ENCODE measurements around the gene OR1K1.
"Not testable (repeated sequence)": the region's sequence is repeated elsewhere in the genome, so short reads cannot be mapped to it uniquely, and the experiment has no call there.

The OR1K1 gene

DNA sequence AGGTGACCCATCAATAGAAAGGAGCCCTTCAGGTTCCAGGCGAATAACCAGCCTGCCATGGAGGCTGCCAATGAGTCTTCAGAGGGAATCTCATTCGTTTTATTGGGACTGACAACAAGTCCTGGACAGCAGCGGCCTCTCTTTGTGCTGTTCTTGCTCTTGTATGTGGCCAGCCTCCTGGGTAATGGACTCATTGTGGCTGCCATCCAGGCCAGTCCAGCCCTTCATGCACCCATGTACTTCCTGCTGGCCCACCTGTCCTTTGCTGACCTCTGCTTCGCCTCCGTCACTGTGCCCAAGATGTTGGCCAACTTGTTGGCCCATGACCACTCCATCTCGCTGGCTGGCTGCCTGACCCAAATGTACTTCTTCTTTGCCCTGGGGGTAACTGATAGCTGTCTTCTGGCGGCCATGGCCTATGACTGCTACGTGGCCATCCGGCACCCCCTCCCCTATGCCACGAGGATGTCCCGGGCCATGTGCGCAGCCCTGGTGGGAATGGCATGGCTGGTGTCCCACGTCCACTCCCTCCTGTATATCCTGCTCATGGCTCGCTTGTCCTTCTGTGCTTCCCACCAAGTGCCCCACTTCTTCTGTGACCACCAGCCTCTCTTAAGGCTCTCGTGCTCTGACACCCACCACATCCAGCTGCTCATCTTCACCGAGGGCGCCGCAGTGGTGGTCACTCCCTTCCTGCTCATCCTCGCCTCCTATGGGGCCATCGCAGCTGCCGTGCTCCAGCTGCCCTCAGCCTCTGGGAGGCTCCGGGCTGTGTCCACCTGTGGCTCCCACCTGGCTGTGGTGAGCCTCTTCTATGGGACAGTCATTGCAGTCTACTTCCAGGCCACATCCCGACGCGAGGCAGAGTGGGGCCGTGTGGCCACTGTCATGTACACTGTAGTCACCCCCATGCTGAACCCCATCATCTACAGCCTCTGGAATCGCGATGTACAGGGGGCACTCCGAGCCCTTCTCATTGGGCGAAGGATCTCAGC, at the start of gene OR1K1:
Gene OR1K1, plus strand, starts transcription at position 58 of the 995 bp plus-strand sequence. Its CDS starts 0 bp downstream, at position 58.
- no peak for DNase-seq (ENCODE audit: insufficient read length, low spot score)
- FAIRE-seq = no peak

- no peak for FAIRE-seq
- DNase-seq (ENCODE audit: insufficient read length, low spot score) = no peak
Observed at GRCh38 chr9:122754825-122755224, 45.1 kb upstream of the OR1K1 start.

GRCh38 chr9:122767817-122768216, 32.1 kb upstream of the OR1K1 start:
- no peak for FAIRE-seq
- no peak for DNase-seq (ENCODE audit: insufficient read length, low spot score)

DNA sequence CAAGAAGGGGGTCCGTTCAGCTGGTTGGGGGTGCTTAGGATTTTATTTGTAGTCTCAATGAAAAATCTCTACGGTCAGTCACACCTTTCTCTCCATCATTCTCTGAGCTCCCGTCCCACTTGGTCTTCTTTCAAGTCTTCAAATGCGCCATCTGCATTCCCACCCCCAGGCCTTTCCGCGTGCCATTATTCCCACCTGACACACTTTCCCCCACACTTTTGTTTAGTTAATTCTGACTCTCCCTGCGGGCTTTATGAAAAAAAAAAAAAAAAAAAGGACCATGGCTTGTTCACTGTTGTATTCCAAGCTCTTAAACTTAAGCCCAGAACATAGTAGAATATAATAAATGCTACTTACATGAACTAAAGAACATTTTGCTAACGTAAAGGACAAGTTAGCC, 22.9 kb upstream of the OR1K1 start:
- FAIRE-seq (no peak), DNase-seq (ENCODE audit: insufficient read length, low spot score) (no peak)

DNA sequence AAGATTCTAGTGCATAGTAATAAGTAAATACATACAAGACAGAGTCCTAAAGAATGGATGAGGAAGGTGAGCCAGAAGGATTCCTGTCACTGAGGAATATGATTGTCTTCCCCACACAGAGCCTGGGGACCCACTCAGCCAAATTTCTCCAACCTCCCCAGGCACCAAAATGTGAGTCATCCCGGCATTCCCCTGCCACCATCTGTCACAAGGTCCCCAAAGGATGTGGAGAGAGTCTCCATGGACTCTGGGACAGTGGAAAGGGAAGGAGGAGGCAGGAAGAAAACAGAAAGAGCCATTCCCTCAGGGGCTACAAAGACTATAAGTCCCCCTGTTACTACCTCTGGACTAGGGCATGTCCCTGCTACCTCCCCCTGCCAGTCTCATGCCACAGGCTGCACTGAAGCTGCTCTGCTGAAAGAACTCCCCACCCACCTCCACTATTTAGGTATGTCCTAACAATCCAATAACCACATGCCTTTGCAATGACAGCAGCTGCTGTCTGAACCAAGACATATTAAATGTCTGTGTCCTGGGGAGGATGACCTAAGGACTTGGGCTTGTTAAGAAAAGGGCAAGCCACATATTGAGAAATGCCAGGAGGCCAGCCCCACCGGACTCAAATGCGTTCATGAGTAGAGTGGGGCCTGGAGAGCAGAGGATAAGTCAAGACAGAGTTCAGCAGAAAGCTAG, 21.8 kb upstream of the OR1K1 start:
- DNase-seq (ENCODE audit: insufficient read length, low spot score) (peak; percentile 59), FAIRE-seq (peak; percentile 40)

GRCh38 chr9:122779181-122779580, 20.7 kb upstream of the OR1K1 start:
- DNase-seq (ENCODE audit: insufficient read length, low spot score) (no peak), FAIRE-seq (no peak)

DNA sequence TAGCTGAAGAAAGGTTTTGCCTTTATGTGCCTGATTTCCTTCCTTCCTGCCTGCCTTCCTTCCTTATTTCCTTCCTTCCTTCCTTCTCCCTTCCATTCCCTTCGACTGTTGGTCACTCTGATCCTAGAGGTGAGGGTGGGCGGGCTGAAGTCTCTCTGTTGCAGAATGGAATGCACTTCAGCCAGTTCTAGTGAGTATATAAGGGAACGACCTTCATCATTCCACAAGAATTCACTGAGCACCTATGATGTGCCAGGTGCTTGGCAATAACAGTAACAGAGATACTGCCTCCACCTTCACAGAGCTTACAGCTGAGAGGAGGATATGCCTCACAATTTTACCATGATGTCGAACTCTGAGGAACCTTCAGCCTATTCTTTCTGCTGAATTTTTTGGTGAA, 19.9 kb upstream of the OR1K1 start:
- DNase-seq (ENCODE audit: insufficient read length, low spot score) = no peak
- FAIRE-seq = no peak

GRCh38 chr9:122781671-122782070, 18.3 kb upstream of the OR1K1 start:
- FAIRE-seq = no peak

GRCh38 chr9:122785269-122785668, 14.7 kb upstream of the OR1K1 start:
- DNase-seq (ENCODE audit: insufficient read length, low spot score) (no peak), FAIRE-seq (no peak)

More at GRCh38 chr9:122781671-122782070, 18.3 kb upstream of the OR1K1 start:
- no peak for DNase-seq (ENCODE audit: insufficient read length, low spot score)

DNA sequence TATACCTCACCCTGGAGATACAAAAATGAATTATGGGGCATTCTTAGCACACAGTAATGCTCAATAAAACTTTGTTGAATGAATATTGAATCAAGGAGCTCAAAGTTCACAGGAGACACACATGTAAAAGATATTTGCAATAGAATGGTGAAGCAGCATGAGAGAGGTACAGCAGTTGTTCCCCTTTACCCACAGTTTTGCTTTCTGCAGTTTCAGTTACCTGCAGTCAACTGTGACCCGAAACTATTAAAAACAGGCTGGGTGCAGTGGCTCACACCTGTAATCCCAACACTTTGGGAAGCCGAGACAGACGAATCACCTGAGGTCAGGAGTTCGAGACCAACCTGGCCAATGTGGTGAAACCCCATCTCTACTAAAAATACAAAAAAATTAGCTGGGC, 13.6 kb upstream of the OR1K1 start:
- no peak for DNase-seq (ENCODE audit: insufficient read length, low spot score)

DNA sequence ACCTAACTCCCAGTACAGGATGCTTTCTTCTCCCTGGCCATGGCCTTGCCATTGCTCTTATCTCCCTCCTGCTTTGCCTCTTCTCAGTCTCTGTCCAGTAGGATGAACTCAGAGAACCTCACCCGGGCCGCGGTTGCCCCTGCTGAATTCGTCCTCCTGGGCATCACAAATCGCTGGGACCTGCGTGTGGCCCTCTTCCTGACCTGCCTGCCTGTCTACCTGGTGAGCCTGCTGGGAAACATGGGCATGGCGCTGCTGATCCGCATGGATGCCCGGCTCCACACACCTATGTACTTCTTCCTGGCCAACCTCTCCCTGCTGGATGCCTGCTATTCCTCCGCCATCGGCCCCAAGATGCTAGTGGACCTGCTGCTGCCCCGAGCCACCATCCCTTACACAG, 11.1 kb upstream of the OR1K1 start, which contains the start of gene OR5C1:
Gene OR5C1, plus strand, starts transcription at position 103 of the 400 bp plus-strand sequence. Its CDS starts 0 bp downstream, at position 103.
- FAIRE-seq (no peak), DNase-seq (ENCODE audit: insufficient read length, low spot score) (no peak)

More for the DNA sequence above, 13.6 kb upstream of the OR1K1 start:
- FAIRE-seq = no peak

GRCh38 chr9:122789256-122790046, 10.5 kb upstream of the OR1K1 start:
- no peak for FAIRE-seq
- DNase-seq (ENCODE audit: insufficient read length, low spot score) = no peak

DNA sequence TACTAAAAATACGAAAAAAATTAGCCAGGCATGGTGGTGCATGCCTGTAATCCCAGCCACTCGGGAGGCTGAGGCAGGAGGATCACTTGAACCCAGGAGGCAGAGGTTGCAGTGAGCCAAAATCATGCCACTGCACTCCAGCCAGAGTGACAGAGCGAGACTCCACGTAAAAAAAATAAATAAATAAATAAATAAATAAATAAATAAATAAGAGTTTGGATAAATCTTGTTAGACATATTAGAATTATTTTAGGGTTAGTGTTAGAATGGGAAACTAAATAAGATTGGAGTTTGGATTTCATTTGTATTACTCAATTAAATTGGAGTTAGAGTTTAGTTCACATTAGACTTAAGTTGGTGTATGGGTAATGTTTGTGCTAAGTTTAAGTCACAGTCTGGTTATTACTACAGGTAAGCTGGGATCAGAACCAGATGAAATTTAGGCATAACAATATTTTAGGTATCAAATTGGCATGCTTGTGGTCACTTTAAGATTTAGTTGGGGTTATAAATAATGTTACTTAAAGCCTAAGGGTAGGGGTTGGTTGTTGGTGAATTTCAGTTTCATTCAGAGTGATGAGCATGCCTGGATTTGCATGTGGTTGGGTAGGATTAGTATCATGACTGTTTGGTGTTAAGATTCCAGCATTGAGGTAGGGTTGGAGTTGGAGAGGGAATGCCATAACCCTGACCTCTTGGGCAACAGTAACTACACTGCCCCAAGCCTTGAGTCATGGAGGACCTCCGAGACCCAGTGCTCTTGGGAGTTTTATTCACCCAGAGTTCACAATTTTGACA, 7.9 kb upstream of the OR1K1 start:
- no peak for DNase-seq (ENCODE audit: insufficient read length, low spot score)
- FAIRE-seq = no peak

DNA sequence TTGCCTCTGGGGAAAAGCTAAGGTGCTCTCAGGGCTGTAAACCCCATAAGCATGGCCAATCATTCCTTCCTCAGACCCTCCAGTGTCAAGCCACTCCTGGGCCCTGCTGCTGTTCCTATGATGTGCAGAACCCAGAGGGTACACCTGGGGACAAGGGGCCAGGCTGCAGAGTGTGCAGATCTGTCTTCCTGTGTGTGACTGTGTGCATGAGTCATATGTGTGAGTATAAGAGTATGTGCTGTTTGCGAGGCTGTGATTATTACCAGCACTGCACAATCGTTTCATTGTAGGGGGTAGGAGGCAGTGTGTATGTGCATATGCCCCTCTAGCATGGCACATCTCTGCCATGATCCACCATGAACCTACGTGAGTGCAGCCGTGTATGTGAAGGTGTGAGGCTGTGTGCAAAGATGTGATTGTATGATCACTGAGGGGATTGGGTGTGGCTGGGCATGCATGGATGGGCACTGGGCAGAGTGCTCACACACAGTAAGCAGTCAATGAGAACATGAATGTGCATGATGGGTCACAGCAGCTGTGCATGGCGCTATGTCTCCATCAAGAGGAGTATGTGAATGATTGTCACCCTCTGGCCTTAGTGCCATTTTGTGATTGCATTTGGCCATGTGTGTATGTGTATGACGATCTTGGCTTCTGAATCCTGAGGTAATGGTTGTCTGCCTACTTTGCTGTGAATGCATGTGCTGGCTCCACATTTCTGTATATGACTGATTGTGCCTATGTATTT, 2.4 kb upstream of the OR1K1 start:
- no peak for FAIRE-seq

DNA sequence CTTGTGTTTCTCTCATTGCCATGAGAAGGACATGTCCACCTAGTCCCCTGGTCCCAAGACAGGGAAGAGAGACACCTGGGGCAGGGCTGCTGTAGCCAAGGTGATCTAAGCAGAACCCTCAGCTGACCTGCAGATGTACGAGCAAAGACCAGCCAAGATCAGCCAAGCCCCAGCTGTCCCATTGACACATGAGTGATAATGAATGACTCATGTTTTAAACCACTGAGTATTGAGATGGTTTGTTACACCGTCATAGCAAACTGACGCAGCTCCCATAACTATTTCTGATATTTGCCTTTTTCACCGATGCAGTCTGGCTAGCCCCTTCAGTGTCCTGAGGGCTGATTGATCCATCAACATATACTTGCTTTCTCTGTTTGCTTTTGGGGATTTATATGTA, 6.7 kb downstream of the OR1K1 start:
- DNase-seq (ENCODE audit: insufficient read length, low spot score) = no peak

More for the DNA sequence above, 2.4 kb upstream of the OR1K1 start:
- DNase-seq (ENCODE audit: insufficient read length, low spot score) = no peak

GRCh38 chr9:122807271-122807900, 7.5 kb downstream of the OR1K1 start:
- FAIRE-seq = no peak
- DNase-seq (ENCODE audit: insufficient read length, low spot score) = no peak

More for the DNA sequence above, 6.7 kb downstream of the OR1K1 start:
- no peak for FAIRE-seq

DNA sequence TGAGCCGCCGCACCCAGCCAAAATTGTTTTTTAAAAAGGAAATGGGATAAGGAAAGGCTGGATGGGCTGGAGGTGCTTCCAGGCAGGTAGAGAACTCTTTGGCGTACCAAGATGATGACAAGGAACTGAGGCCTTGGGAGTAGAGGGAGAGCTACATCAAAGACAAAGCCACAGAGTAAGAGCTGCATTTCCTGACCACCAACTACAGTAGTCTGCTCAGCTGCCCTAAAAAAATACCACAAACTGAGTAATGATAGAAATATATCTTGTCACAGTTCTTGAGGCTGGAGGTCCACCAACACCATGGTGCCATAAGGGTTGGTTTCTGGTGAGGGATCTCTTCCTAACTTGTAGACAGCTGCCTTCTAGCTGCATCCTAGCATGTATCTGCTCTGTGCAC, 8.2 kb downstream of the OR1K1 start:
- no peak for DNase-seq (ENCODE audit: insufficient read length, low spot score)
- no peak for FAIRE-seq

GRCh38 chr9:122809261-122809660, 9.3 kb downstream of the OR1K1 start:
- DNase-seq (ENCODE audit: insufficient read length, low spot score); FAIRE-seq: not testable (repeated sequence)
